Loucy (cell line): ENCODE results near the gene LAMB1.

Source experiments
- CTCF ChIP-seq: fragments of 200-600 bp; sonication (generic); conservative IDR thresholded peaks from 2 replicates; pipeline ENCODE4 v1.5.1; 2014; ENCODE audit warnings: mild to moderate bottlenecking, antibody characterized with exemption, low read length
- EZH2phosphoT487 ChIP-seq: fragments of 200-600 bp; IDR thresholded peaks from 2 replicates; pipeline ENCODE4 v1.6.1; 2018; ENCODE audit warnings: antibody characterized with exemption, mild to moderate bottlenecking, moderate library complexity, borderline replicate concordance

GRCh38 chr7:107931740-107932515 is 71.0 kb downstream of the LAMB1 start:
- TF ChIP-seq EZH2phosphoT487 = no peak
- TF ChIP-seq CTCF = no peak
